Cardiac muscle cell (in vitro differentiated cells and primary cell): ENCODE results near the gene PARD3. TPM values are rescaled to one million over a fixed set of nuclear protein-coding genes. Genes with fewer than 3 reads are reported as not detected.

Experiments
- DNase-seq, 2 donors: peaks; one replicate each; pipeline versions ENCODE4 v3.0.0 to v3.0.0-alpha.2; 2010 to 2017; ENCODE audit warnings: low read depth in 1 of 2, low spot score in 1 of 2
- H3K27ac ChIP-seq: fragments of 200-600 bp; sonication (generic); 2 replicates; pipeline ENCODE4 v1.5.1; 2016
- H3K27me3 ChIP-seq: fragments of 200-600 bp; sonication (generic); 2 replicates; pipeline ENCODE4 v1.6.0; 2016; ENCODE audit warnings: control low read depth
- H3K36me3 ChIP-seq: fragments of 200-600 bp; sonication (generic); 2 replicates; pipeline ENCODE4 v1.5.1; 2016; ENCODE audit warnings: control low read depth
- H3K4me1 ChIP-seq: fragments of 200-600 bp; sonication (generic); 2 replicates; pipeline ENCODE4 v1.8.1; 2017; ENCODE audit warnings: low read depth, mild to moderate bottlenecking, mixed run types
- H3K4me3 ChIP-seq: fragments of 200-600 bp; sonication (generic); 2 replicates; pipeline ENCODE4 v1.5.1; 2016; ENCODE audit warnings: mild to moderate bottlenecking
- H3K9me3 ChIP-seq: fragments of 200-600 bp; sonication (generic); 2 replicates; pipeline ENCODE4 v1.5.1; 2017; ENCODE audit warnings: low read depth, mild to moderate bottlenecking, control low read depth
- CTCF ChIP-seq: IDR thresholded peaks from 2 replicates; pipeline ENCODE4 v1.5.1; 2012; ENCODE audit warnings: low read depth, mild to moderate bottlenecking, low read length
- polyA plus RNA-seq: library from polyadenylated mRNA; unstranded; fragments of >200 nt; fragmentation: Nextera tagmentation; extraction: Ambion mirVana; gene quantifications from 2 replicates; pipeline ENCODE4 v1.2.1, GENCODE V29; 2016
- total RNA-seq: library from RNA; depleted of rRNA; stranded (reverse); fragments of >200 nt; gene quantifications from 2 replicates; pipeline ENCODE4 v1.2.3, GENCODE V29; 2016

Gene PARD3
- total and polyA plus RNA-seq, 2 experiments from 2014 or later: 36.5 to 64.8 TPM

DNA sequence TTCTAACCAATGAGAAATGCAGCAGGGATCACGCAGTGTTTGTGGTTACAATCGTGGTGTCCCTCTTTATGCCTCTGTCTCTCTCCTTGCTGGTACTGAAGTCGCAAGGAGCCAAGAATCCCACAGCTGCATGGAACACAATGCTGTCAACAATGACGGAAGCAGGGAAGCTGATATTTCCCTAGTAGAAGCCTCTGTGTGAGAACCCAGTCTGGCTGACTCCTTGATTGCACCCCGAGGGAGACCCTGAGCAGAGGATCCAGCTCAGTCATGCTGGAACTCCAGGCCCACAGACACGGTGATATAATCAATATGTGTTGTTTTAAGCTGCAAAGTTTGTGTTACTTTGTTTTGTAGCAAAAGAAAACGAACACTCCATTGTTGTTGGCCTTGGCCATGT lies 677.9 kb downstream of the PARD3 start:
- Histone ChIP-seq H3K9me3 (no peaks in the 10 kb centered on the region), H3K36me3 (no peaks in the 10 kb centered on the region), H3K27ac (no peak overlapping the region), H3K4me3 (no peak overlapping the region), H3K4me1 (peaks cover 4% of the 10 kb centered on the region), H3K27me3 (no peaks in the 10 kb centered on the region)
- no peak for TF ChIP-seq CTCF
- no peak for DNase-seq

- Histone ChIP-seq H3K9me3 (no peaks in the 10 kb centered on the region), H3K36me3 (peaks cover 4% of the 10 kb centered on the region), H3K4me3 (no peak overlapping the region), H3K27ac (no peak overlapping the region), H3K4me1 (peaks cover 4% of the 10 kb centered on the region), H3K27me3 (no peaks in the 10 kb centered on the region)
- no peak for TF ChIP-seq CTCF
- no peak for DNase-seq
Observed at GRCh38 chr10:34135515-34135914, 679.6 kb downstream of the PARD3 start.

GRCh38 chr10:34134602-34135001 lies 680.5 kb downstream of the PARD3 start:
- DNase-seq: no peak
- peaks cover 4% of the 10 kb centered on the region for H3K36me3 ChIP-seq
- H3K4me1 ChIP-seq: no peaks in the 10 kb centered on the region
- no peak overlapping the region for H3K4me3 ChIP-seq
- H3K9me3 ChIP-seq: no peaks in the 10 kb centered on the region
- no peak overlapping the region for H3K27ac ChIP-seq
- no peaks in the 10 kb centered on the region for H3K27me3 ChIP-seq
- TF ChIP-seq CTCF: no peak

- no peaks in the 10 kb centered on the region for H3K9me3 ChIP-seq
- no peak for TF ChIP-seq CTCF
- H3K36me3 ChIP-seq: peaks cover 4% of the 10 kb centered on the region
- H3K27me3 ChIP-seq: no peaks in the 10 kb centered on the region
- H3K4me1 ChIP-seq: no peaks in the 10 kb centered on the region
- no peak overlapping the region for H3K27ac ChIP-seq
- no peak overlapping the region for H3K4me3 ChIP-seq
- no peak for DNase-seq
Observed at GRCh38 chr10:34133406-34133805, 681.7 kb downstream of the PARD3 start.

DNA sequence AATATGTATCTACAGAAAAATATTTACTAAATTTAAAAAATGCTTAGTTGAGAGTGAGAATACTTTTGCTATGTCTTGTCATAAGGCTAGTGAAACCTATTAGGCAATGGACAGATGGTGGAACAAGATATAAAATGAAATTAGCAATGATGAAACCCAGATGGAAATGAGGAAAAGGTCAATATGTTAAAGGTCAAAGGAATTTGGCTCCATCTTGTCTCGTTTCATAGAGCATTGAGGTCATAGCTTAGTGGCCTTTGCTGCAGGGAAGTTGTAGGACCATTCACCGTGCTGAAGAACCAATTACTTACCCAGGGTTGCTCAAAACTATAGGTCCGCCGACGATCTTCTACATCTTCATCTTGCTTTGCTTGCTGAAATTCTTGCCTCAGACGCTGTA lies 683.9 kb downstream of the PARD3 start:
- Histone ChIP-seq H3K4me3 (no peak overlapping the region), H3K9me3 (no peaks in the 10 kb centered on the region), H3K27me3 (no peaks in the 10 kb centered on the region), H3K27ac (no peak overlapping the region), H3K4me1 (no peaks in the 10 kb centered on the region), H3K36me3 (peaks cover 4% of the 10 kb centered on the region)
- DNase-seq: no peak
- TF ChIP-seq CTCF: no peak

DNA sequence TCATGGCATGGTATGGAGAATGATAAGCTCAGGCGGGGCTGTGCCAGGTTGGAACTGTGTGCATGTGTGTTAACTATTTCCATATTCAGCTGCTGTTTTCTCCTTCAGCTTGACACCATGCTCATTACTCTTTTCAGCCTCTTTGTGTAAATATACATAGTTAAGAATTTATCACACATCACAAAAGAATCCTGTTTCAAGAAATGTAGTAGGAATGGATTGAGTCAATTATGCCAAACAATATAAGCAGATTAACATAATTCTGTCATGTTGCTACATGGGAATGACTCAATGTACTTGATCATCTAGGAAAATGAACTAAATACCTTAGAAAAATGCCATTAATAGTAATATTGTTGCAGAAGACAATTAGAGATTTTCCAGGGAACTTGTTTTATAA lies 687.4 kb downstream of the PARD3 start:
- Histone ChIP-seq H3K36me3 (peaks cover 4% of the 10 kb centered on the region), H3K4me3 (no peak overlapping the region), H3K9me3 (no peaks in the 10 kb centered on the region), H3K27ac (no peak overlapping the region), H3K27me3 (no peaks in the 10 kb centered on the region), H3K4me1 (peaks cover 6% of the 10 kb centered on the region)
- no peak for DNase-seq
- TF ChIP-seq CTCF: no peak
